ACHN (cell line): ENCODE results near the gene MDFIC.
A peak's percentile ranks its signal among the peaks of the same experiment; 100 is the strongest.
"Not testable (repeated sequence)": the region's sequence is repeated elsewhere in the genome, so short reads cannot be mapped to it uniquely, and the experiment has no call there.

Source experiments
- DNase-seq: peaks from one replicate; pipeline ENCODE4 v3.0.0-alpha.2; 2015
- in situ Hi-C: cut with HindIII; loops from 2 replicates; pipeline ENCODE4 v1.10.0; 2017; ENCODE audit warnings: low sequenced_read_pairs, low pct_ligation_motif_present, low pct_unique_long_range_greater_than_20kb

The MDFIC gene

GRCh38 chr7:114922026-114922651, at the start of gene MDFIC:
TSS of gene MDFIC (plus strand) at chr7:114922094. CDS start at chr7:114923034, 940 bp downstream.
- peak; percentile 64 for DNase-seq
- in situ Hi-C loops: no loop called here

- in situ Hi-C loops: no loop called here
- DNase-seq: no peak
These were observed 47.7 kb upstream of the MDFIC start for GRCh38 chr7:114874170-114874569.

- DNase-seq: no peak
- in situ Hi-C loops: no loop called here
These were observed 46.7 kb upstream of the MDFIC start for GRCh38 chr7:114875186-114875585.

- no peak for DNase-seq
- in situ Hi-C loops: no loop called here
These were observed 42.3 kb upstream of the MDFIC start for GRCh38 chr7:114879554-114879953.

GRCh38 chr7:114885836-114886235, 36.1 kb upstream of the MDFIC start:
- in situ Hi-C loops: no loop called here
- DNase-seq: no peak

GRCh38 chr7:114886241-114886640, 35.7 kb upstream of the MDFIC start:
- in situ Hi-C loops: no loop called here
- no peak for DNase-seq

- DNase-seq, in situ Hi-C loops: not testable (repeated sequence)
These were observed 32.8 kb upstream of the MDFIC start for GRCh38 chr7:114889116-114889515.

GRCh38 chr7:114889646-114890285, 32.1 kb upstream of the MDFIC start:
- DNase-seq: peak; percentile 99
- in situ Hi-C loops: no loop called here

- DNase-seq: no peak
These were observed 31.3 kb upstream of the MDFIC start for GRCh38 chr7:114890561-114890960.

GRCh38 chr7:114900127-114900526, 21.8 kb upstream of the MDFIC start:
- DNase-seq: no peak
- in situ Hi-C loops: no loop called here

More at GRCh38 chr7:114890561-114890960, 31.3 kb upstream of the MDFIC start:
- in situ Hi-C loops: no loop called here

- in situ Hi-C loops: no loop called here
- no peak for DNase-seq
These were observed 20.1 kb upstream of the MDFIC start for GRCh38 chr7:114901771-114902170.

- no peak for DNase-seq
- in situ Hi-C loops: no loop called here
These were observed 18.8 kb upstream of the MDFIC start for GRCh38 chr7:114903131-114903530.

GRCh38 chr7:114910787-114911186, 11.1 kb upstream of the MDFIC start:
- no peak for DNase-seq
- in situ Hi-C loops: no loop called here

- no peak for DNase-seq
- in situ Hi-C loops: no loop called here
These were observed 10.5 kb upstream of the MDFIC start for GRCh38 chr7:114911411-114911810.

- no peak for DNase-seq
- in situ Hi-C loops: no loop called here
These were observed 5.5 kb upstream of the MDFIC start for GRCh38 chr7:114916261-114916892.

- in situ Hi-C loops: no loop called here
- DNase-seq: no peak
These were observed 4.6 kb upstream of the MDFIC start for GRCh38 chr7:114917211-114917839.

GRCh38 chr7:114919587-114919986, 2.3 kb upstream of the MDFIC start:
- DNase-seq: no peak
- in situ Hi-C loops: no loop called here

- in situ Hi-C loops: no loop called here
These were observed 266 bp upstream of the MDFIC start for GRCh38 chr7:114921631-114922025.

GRCh38 chr7:114922652-114923402, 933 bp downstream of the MDFIC start:
- DNase-seq: peak; percentile 77
- in situ Hi-C loops: no loop called here

More at GRCh38 chr7:114921631-114922025, 266 bp upstream of the MDFIC start:
- peak; percentile 35 for DNase-seq
